ENCODE results near the gene NOTUM.
A peak's percentile ranks its signal among the peaks of the same experiment; 100 is the strongest.

The NOTUM gene

GRCh38 chr17:81962499-81963441 lies 1.8 kb upstream of the NOTUM start:
- no peak overlapping the region for H3K4me3 ChIP-seq (ENCODE audit: insufficient read depth, low read depth, low read length, poor library complexity, severe bottlenecking)

GRCh38 chr17:81961521-81962498 lies 823 bp upstream of the NOTUM start:
- DNase-seq, result no peak
- no peaks in the 10 kb centered on the region for H3K36me3 ChIP-seq (ENCODE audit: control insufficient read depth, insufficient read depth, low read length)
- H3K27me3 ChIP-seq (replicated peaks; ENCODE audit: control insufficient read depth, insufficient read depth, low read length, poor library complexity, severe bottlenecking), result peaks cover 35% of the 10 kb centered on the region
- no peak overlapping the region for H3K27ac ChIP-seq (ENCODE audit: insufficient read depth, low read length, poor library complexity, severe bottlenecking)
- H3K4me1 ChIP-seq (ENCODE audit: control insufficient read depth, insufficient read depth, low read length, poor library complexity, severe bottlenecking), result peaks cover 17% of the 10 kb centered on the region
- H3K4me3 ChIP-seq (ENCODE audit: insufficient read depth, low read depth, low read length, poor library complexity, severe bottlenecking), result no peak overlapping the region
- H3K9me3 ChIP-seq (ENCODE audit: control insufficient read depth, low read length), result no peaks in the 10 kb centered on the region

More at GRCh38 chr17:81962499-81963441, 1.8 kb upstream of the NOTUM start:
- Histone ChIP-seq H3K4me1 (ENCODE audit: control insufficient read depth, insufficient read depth, low read length, poor library complexity, severe bottlenecking) (peaks cover 26% of the 10 kb centered on the region), H3K27ac (ENCODE audit: insufficient read depth, low read length, poor library complexity, severe bottlenecking) (no peak overlapping the region), H3K9me3 (ENCODE audit: control insufficient read depth, low read length) (no peaks in the 10 kb centered on the region), H3K36me3 (ENCODE audit: control insufficient read depth, insufficient read depth, low read length) (no peaks in the 10 kb centered on the region), H3K27me3 (replicated peaks; ENCODE audit: control insufficient read depth, insufficient read depth, low read length, poor library complexity, severe bottlenecking) (peaks cover 32% of the 10 kb centered on the region)
- DNase-seq, result no peak

DNA sequence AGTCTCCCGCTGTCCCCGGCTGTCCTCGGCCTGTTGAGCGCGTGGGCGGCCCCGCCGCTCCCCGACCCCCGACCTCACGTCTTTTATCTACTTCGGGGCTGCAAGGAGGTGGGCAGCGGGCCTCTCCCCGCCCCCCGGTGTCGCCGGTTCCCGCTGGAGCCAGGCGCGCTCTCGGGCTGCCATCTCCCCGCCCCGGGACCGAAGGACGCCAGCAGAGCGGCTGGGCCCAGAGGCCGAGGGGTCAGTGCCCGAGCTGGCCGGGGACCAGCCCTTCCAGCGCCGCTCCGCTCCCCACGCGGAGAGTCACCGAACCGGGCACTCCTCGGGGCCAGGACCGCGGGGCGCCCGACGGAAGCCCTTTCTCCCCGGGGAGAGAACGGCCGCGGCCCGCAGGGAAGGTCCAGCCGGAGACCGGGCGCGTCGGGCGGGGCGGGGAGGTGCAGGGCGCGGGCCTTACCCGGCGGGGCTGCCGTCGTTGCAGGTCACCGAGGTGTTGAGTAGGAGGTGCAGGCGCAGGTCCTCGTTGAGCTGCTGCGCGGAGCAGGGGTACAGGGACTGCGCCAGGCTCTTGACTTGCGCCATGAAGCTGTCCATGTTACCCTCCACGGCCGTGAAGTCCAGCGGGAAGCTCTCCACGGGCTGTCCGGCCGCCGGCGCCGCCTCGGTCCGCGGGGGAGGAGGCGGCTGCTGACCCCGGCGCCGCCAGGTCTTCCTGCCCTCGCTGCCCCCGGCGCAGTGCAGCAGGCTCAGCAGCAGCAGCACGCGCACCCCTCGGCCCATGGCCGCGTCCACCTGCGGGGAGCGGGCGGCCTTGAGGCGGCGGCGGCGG lies 643 bp downstream of the NOTUM start:
- Histone ChIP-seq H3K27me3 (replicated peaks; ENCODE audit: control insufficient read depth, insufficient read depth, low read length, poor library complexity, severe bottlenecking) (peaks cover 35% of the 10 kb centered on the region), H3K27ac (ENCODE audit: insufficient read depth, low read length, poor library complexity, severe bottlenecking) (no peak overlapping the region), H3K4me3 (ENCODE audit: insufficient read depth, low read depth, low read length, poor library complexity, severe bottlenecking) (peak overlapping the region; percentile 45), H3K9me3 (ENCODE audit: control insufficient read depth, low read length) (no peaks in the 10 kb centered on the region), H3K4me1 (ENCODE audit: control insufficient read depth, insufficient read depth, low read length, poor library complexity, severe bottlenecking) (peaks cover 17% of the 10 kb centered on the region), H3K36me3 (ENCODE audit: control insufficient read depth, insufficient read depth, low read length) (no peaks in the 10 kb centered on the region)
- no peak for DNase-seq

DNA sequence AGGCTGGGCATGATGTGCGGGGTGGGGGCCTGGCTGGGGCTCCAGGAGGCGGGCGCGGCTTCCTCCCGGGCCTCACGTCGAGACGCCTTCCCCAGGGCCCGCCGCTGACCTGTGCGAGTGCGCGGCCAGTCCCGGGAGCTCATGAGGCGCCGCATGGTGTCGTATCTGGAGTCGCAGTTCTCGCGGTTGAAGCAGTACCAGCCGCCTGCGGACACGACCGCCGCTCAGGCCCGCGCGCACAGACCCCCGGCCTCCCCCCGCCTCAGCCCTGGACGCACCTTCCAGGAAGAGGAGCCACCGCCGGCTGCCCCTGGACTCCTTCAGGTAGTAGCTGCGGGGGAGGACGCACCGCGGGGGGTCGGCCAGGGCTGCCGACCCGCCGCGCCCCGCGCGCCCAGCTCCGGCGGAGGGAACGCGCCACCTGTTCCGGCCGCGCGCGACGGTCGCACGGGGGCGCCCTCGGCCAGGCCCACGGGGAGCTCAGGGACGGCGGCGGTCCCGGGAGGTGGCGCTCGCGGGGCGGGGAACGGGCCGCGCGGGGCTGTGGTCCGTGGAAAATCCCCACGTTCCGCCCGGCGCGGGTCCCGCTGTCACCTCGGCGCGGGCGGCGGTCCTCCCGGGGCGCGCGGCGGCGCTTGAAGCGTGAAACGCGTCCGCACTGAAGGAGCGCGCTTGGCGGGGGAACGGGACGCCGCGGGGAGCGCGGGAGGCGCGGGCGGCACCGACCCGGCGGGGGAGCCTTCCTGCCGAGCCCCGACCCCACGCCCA lies 1.4 kb downstream of the NOTUM start:
- Histone ChIP-seq H3K36me3 (ENCODE audit: control insufficient read depth, insufficient read depth, low read length) (no peaks in the 10 kb centered on the region), H3K4me1 (ENCODE audit: control insufficient read depth, insufficient read depth, low read length, poor library complexity, severe bottlenecking) (peaks cover 17% of the 10 kb centered on the region), H3K27ac (ENCODE audit: insufficient read depth, low read length, poor library complexity, severe bottlenecking) (no peak overlapping the region), H3K9me3 (ENCODE audit: control insufficient read depth, low read length) (no peaks in the 10 kb centered on the region), H3K27me3 (replicated peaks; ENCODE audit: control insufficient read depth, insufficient read depth, low read length, poor library complexity, severe bottlenecking) (peaks cover 35% of the 10 kb centered on the region), H3K4me3 (ENCODE audit: insufficient read depth, low read depth, low read length, poor library complexity, severe bottlenecking) (peak overlapping the region; percentile 45)
- DNase-seq, result peak; percentile 71 to 77 (median 77)

GRCh38 chr17:81958633-81959342 lies 2.2 kb downstream of the NOTUM start:
- Histone ChIP-seq H3K36me3 (ENCODE audit: control insufficient read depth, insufficient read depth, low read length) (no peaks in the 10 kb centered on the region), H3K9me3 (ENCODE audit: control insufficient read depth, low read length) (no peaks in the 10 kb centered on the region), H3K27me3 (replicated peaks; ENCODE audit: control insufficient read depth, insufficient read depth, low read length, poor library complexity, severe bottlenecking) (peaks cover 35% of the 10 kb centered on the region), H3K4me3 (ENCODE audit: insufficient read depth, low read depth, low read length, poor library complexity, severe bottlenecking) (no peak overlapping the region), H3K4me1 (ENCODE audit: control insufficient read depth, insufficient read depth, low read length, poor library complexity, severe bottlenecking) (peaks cover 17% of the 10 kb centered on the region), H3K27ac (ENCODE audit: insufficient read depth, low read length, poor library complexity, severe bottlenecking) (no peak overlapping the region)
- DNase-seq, result no peak

DNA sequence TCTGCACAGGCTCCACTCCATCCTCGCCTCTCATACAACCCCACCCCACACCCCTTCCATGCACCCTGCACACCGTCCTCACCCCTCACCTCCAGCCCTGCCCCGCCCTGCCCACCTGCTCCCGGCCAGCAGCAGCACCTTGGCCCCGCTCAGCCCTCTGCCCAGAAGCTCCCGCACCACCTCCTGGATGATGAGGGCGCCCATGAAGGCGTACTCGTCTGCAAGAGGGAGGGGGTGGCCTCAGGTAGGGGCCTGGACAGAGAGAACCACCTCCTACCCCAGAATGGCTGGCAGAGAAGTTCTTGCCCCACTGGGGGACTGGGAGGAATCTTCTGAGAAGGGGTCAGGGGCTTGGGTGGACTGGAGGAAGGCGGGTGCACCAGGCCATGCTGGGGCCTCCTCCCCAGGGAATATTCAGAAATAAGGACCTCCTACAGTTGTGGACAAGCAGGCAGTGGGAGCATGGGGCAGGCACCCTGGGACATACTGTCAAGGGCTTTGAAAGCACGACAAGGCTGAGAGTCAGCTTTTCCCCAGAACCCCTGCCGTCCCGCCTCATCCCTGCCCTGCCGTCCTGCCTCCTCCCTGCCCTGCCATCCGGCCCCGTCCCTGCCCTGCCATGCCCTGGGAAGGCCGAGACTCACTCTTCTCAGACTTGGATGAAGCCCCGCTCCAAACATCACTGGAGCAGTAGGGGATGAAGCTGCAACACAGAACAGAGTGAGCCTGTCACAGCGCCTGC lies 3.1 kb downstream of the NOTUM start:
- Histone ChIP-seq H3K4me1 (ENCODE audit: control insufficient read depth, insufficient read depth, low read length, poor library complexity, severe bottlenecking) (peaks cover 17% of the 10 kb centered on the region), H3K9me3 (ENCODE audit: control insufficient read depth, low read length) (no peaks in the 10 kb centered on the region), H3K36me3 (ENCODE audit: control insufficient read depth, insufficient read depth, low read length) (no peaks in the 10 kb centered on the region), H3K4me3 (ENCODE audit: insufficient read depth, low read depth, low read length, poor library complexity, severe bottlenecking) (no peak overlapping the region), H3K27ac (ENCODE audit: insufficient read depth, low read length, poor library complexity, severe bottlenecking) (no peak overlapping the region), H3K27me3 (replicated peaks; ENCODE audit: control insufficient read depth, insufficient read depth, low read length, poor library complexity, severe bottlenecking) (peaks cover 35% of the 10 kb centered on the region)
- no peak for DNase-seq

DNA sequence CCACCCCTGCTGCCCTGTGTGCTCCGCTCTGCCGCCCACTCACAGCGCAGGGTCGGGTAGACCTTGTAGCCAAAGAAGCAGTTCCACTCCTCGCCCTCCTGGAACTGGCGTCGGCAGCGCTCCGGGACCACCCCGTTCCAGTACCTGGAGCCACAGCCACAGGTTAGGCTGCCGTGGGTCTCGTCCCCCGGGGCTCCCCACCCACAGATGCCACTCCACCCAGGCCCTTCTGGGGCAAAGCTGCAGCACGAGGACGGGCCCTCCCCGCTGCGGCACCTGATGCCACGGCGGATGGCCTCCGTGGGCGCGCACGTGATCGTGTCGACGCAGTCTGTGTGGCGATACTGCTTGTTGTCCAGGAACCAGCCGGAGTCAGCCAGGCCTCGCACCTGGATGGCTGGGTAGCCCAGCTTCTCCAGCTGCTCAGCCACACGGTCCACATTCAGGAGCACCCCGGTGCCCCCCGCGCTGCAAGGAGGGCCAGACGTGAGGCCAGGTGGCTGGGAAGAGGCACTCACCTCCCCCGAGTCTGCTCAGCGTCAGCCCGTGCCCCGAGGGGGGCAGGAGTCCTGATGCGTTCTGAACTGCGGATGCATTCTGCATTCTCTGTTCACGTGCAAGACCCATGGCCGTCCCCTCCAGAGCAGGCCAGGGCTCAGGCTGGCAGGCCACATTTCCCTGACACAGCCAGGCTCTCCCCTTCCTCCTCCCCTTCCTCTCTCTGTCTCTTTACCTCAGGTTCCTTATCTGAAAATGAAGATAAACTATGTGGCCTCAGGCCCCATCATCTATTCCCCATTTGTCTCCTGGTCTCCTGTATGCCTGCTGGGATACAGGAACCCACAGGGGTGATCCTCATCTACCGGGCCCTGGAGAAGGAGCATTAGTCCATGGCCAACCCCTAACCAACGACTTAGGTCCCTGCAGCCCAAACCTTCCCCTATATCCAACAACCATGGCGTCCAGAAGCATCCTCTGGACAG lies 4.1 kb downstream of the NOTUM start:
- H3K27me3 ChIP-seq (replicated peaks; ENCODE audit: control insufficient read depth, insufficient read depth, low read length, poor library complexity, severe bottlenecking), result peaks cover 28% of the 10 kb centered on the region

More for the DNA sequence above, 4.1 kb downstream of the NOTUM start:
- no peak for DNase-seq
- peaks cover 20% of the 10 kb centered on the region for H3K4me1 ChIP-seq (ENCODE audit: control insufficient read depth, insufficient read depth, low read length, poor library complexity, severe bottlenecking)
- H3K4me3 ChIP-seq (ENCODE audit: insufficient read depth, low read depth, low read length, poor library complexity, severe bottlenecking), result no peak overlapping the region
- H3K36me3 ChIP-seq (ENCODE audit: control insufficient read depth, insufficient read depth, low read length), result no peaks in the 10 kb centered on the region
- H3K27ac ChIP-seq (ENCODE audit: insufficient read depth, low read length, poor library complexity, severe bottlenecking), result no peak overlapping the region
- H3K9me3 ChIP-seq (ENCODE audit: control insufficient read depth, low read length), result no peaks in the 10 kb centered on the region
